ENCODE data around the gene TMC6. TPM values are rescaled to one million over a fixed set of nuclear protein-coding genes. Genes with fewer than 3 reads are reported as not detected.

The TMC6 gene
- total RNA-seq, 1 experiment from 2014 or later: 58.0 TPM

DNA sequence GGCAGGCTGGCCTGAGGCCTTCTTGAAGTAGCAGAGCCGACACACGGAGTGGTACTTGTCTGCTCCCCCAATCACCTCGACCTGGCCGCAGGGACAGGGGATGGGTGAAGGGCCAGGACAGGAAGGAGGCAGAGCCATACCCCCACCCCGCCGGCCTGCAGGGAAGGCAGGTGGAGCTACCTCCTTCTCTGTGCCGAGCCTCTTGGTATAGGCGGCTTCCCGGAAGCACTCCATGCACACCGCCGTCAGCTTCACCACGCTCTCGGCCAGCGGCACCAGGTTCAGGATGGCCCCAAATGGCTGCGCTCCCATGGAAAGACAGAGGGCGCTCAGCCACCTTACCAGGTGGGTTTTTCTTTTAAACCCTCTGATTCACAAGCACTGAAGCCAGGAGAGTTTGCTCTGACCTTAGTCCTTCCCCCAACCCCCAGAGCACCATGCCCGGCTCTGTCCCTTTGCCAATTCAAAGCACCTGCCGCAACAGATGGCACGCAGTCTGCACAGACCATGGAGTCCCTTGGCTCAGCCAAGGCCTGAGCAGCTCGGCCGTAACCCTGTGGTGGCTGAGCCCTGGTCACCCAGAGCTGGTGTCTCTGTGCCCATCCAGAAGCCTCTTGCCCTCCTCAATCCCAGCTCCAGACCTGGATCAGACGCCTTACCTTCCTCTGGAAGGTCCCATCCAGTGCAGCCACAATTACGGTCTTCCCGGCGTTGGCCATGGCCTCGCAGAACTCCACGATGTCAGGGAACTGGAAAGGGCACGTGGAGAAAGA, 46.5 kb upstream of the TMC6 start:
- ChIA-PET CTCF (interaction anchor here (0.6 to 1.1 kb wide), 5 partner anchors 16 to 56 kb away, joined by 3 to 6 read pairs (median 3); no protein-coding TSS in a partner anchor), POLR2A (interaction anchor here (0.6 kb wide), 2 partner anchors 40 to 522 kb away, joined by 3 to 7 read pairs; no protein-coding TSS in a partner anchor)
- Histone ChIP-seq H3K27ac (ENCODE audit: low read length) (peak overlapping the region; percentile 73), H3K36me3 (ENCODE audit: control insufficient read depth, insufficient read depth, low read length) (no peaks in the 10 kb centered on the region; the same call in none of the 2 replicates), H3K4me3 (ENCODE audit: low read depth in 2 of 2, low read length in 2 of 2) (peak overlapping the region in 1 of 2 experiments; percentile 7; a peak in 1 of 4 replicates), H3K4me1 (ENCODE audit: control insufficient read depth, insufficient read depth, low read length) (peaks cover 56% of the 10 kb centered on the region), H3K9me3 (ENCODE audit: control insufficient read depth, insufficient read depth, low read depth, low read length) (no peaks in the 10 kb centered on the region), H3K27me3 (ENCODE audit: control insufficient read depth, insufficient read depth, low read length) (no peaks in the 10 kb centered on the region)
- no TSS peak for BruUV-seq (replicated peaks)
- in situ Hi-C loops (cut with HindIII; ENCODE audit: low pct_unique_long_range_greater_than_20kb, low sequenced_read_pairs) (no loop called here), intact Hi-C loops (cut with micrococcal nuclease; ENCODE audit: unreplicated experiment) (loop anchor here (5.0 kb wide), 1 partner anchor 63 kb away; no protein-coding TSS in a partner anchor)
- TF ChIP-seq, protein P1, sequence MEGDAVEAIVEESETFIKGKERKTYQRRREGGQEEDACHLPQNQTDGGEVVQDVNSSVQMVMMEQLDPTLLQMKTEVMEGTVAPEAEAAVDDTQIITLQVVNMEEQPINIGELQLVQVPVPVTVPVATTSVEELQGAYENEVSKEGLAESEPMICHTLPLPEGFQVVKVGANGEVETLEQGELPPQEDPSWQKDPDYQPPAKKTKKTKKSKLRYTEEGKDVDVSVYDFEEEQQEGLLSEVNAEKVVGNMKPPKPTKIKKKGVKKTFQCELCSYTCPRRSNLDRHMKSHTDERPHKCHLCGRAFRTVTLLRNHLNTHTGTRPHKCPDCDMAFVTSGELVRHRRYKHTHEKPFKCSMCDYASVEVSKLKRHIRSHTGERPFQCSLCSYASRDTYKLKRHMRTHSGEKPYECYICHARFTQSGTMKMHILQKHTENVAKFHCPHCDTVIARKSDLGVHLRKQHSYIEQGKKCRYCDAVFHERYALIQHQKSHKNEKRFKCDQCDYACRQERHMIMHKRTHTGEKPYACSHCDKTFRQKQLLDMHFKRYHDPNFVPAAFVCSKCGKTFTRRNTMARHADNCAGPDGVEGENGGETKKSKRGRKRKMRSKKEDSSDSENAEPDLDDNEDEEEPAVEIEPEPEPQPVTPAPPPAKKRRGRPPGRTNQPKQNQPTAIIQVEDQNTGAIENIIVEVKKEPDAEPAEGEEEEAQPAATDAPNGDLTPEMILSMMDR (IDR thresholded peaks at IDR 0.05): no peak
- TF ChIP-seq SIN3A (IDR thresholded peaks at IDR 0.05; ENCODE audit: borderline replicate concordance, insufficient read depth, low read depth, low read length) (no peak), POLR2AphosphoS5 (IDR thresholded peaks at IDR 0.05; ENCODE audit: low read depth, low read length) (no peak; the same call in 1 of the 2 replicates), TCF7L2 (IDR thresholded peaks at IDR 0.05; ENCODE audit: low read depth, low read length) (no peak)
- TF ChIP-seq, protein P2, sequence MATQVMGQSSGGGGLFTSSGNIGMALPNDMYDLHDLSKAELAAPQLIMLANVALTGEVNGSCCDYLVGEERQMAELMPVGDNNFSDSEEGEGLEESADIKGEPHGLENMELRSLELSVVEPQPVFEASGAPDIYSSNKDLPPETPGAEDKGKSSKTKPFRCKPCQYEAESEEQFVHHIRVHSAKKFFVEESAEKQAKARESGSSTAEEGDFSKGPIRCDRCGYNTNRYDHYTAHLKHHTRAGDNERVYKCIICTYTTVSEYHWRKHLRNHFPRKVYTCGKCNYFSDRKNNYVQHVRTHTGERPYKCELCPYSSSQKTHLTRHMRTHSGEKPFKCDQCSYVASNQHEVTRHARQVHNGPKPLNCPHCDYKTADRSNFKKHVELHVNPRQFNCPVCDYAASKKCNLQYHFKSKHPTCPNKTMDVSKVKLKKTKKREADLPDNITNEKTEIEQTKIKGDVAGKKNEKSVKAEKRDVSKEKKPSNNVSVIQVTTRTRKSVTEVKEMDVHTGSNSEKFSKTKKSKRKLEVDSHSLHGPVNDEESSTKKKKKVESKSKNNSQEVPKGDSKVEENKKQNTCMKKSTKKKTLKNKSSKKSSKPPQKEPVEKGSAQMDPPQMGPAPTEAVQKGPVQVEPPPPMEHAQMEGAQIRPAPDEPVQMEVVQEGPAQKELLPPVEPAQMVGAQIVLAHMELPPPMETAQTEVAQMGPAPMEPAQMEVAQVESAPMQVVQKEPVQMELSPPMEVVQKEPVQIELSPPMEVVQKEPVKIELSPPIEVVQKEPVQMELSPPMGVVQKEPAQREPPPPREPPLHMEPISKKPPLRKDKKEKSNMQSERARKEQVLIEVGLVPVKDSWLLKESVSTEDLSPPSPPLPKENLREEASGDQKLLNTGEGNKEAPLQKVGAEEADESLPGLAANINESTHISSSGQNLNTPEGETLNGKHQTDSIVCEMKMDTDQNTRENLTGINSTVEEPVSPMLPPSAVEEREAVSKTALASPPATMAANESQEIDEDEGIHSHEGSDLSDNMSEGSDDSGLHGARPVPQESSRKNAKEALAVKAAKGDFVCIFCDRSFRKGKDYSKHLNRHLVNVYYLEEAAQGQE (IDR thresholded peaks at IDR 0.05; ENCODE audit: insufficient read depth in 1 of 2, low read depth in 2 of 2, low read length in 1 of 2): no peak
- peak; percentile 33 for ATAC-seq
- DNase-seq (ENCODE audit: low read depth, low spot score): no peak

DNA sequence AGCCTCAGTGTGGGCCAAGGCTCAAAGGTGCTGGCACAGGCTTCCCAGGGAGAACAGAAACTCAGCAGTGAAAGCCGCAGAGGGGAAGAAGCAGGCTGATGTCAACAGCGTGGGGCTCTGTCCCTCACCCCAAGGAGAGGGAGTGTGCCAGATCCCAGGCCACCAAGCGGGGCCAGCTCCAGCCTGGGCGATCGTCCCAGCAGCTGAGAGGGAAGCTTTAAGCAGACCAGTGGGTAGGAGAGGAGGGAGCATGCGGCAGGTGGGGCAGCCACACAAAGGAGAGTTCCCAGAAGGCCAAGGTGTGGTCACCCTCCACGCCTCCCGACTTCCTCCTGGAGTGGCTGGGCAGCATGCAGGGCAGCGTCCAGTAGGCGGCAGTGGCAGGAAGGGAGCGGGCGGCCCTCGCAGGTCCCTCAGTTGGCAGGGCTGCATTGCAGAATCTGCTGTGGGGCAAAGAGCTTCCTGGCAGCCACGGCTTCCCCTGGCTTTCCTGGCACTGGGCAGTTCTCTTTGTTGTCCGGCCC, 45.9 kb upstream of the TMC6 start:
- peak; percentile 64 for ATAC-seq
- intact Hi-C loops (cut with micrococcal nuclease; ENCODE audit: unreplicated experiment) (no loop called here), in situ Hi-C loops (cut with HindIII; ENCODE audit: low pct_unique_long_range_greater_than_20kb, low sequenced_read_pairs) (no loop called here)
- POLR2A ChIA-PET: interaction anchor here (0.6 kb wide), 1 partner anchor 12 kb away, joined by 7 read pairs; the partner anchor contains the start of genes AFMID and TK1
- TSS peak; percentile 34 for BruUV-seq (replicated peaks)
- Histone ChIP-seq H3K27ac (ENCODE audit: low read length) (peak overlapping the region; percentile 73), H3K4me3 (ENCODE audit: low read depth in 2 of 2, low read length in 2 of 2) (peak overlapping the region in 1 of 2 experiments; percentile 7; a peak in 1 of 4 replicates), H3K36me3 (ENCODE audit: control insufficient read depth, insufficient read depth, low read length) (no peaks in the 10 kb centered on the region; the same call in 1 of the 2 replicates), H3K4me1 (ENCODE audit: control insufficient read depth, insufficient read depth, low read length) (peaks cover 63% of the 10 kb centered on the region), H3K27me3 (ENCODE audit: control insufficient read depth, insufficient read depth, low read length) (no peaks in the 10 kb centered on the region), H3K9me3 (ENCODE audit: control insufficient read depth, insufficient read depth, low read depth, low read length) (no peaks in the 10 kb centered on the region)
- TF ChIP-seq TCF7L2 (IDR thresholded peaks at IDR 0.05; ENCODE audit: low read depth, low read length): no peak
- TF ChIP-seq, protein P2 (IDR thresholded peaks at IDR 0.05; ENCODE audit: insufficient read depth in 1 of 2, low read depth in 2 of 2, low read length in 1 of 2): no peak
- peak; percentile 72 for TF ChIP-seq POLR2AphosphoS5 (IDR thresholded peaks at IDR 0.05; ENCODE audit: low read depth, low read length)
- TF ChIP-seq, protein P1 (IDR thresholded peaks at IDR 0.05): no peak
- CTCF ChIA-PET: interaction anchor here (0.6 to 1.1 kb wide), 3 partner anchors 25 to 32 kb away, joined by 3 to 6 read pairs (median 3); no protein-coding TSS in a partner anchor
- no peak for DNase-seq (ENCODE audit: low read depth, low spot score)
